ENCODE data around the gene TMEM51.
A peak's percentile ranks its signal among the peaks of the same experiment; 100 is the strongest.
"Not testable (repeated sequence)": the region's sequence is repeated elsewhere in the genome, so short reads cannot be mapped to it uniquely, and the experiment has no call there.

The TMEM51 gene

DNA sequence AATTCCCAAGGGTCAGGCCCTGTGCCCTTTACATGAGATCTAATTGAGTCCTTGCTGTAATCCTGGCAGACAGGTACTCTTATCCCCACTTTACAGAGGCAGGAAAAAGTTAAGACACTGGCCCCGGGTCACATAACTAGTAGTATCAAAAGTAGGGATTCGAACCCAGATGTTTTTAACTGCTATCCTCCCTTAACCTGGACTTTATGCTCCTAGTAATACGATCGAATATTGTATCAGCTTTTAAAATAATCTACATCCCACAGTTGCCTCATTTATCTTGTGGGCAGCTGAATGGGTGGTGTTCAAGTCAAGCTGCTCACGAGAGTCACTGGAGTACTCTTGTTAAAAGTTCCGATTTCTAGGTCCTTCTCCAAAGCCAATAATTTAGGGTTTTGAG lies 25.5 kb upstream of the TMEM51 start:
- DNase-seq (ENCODE audit: low read depth), result no peak

DNA sequence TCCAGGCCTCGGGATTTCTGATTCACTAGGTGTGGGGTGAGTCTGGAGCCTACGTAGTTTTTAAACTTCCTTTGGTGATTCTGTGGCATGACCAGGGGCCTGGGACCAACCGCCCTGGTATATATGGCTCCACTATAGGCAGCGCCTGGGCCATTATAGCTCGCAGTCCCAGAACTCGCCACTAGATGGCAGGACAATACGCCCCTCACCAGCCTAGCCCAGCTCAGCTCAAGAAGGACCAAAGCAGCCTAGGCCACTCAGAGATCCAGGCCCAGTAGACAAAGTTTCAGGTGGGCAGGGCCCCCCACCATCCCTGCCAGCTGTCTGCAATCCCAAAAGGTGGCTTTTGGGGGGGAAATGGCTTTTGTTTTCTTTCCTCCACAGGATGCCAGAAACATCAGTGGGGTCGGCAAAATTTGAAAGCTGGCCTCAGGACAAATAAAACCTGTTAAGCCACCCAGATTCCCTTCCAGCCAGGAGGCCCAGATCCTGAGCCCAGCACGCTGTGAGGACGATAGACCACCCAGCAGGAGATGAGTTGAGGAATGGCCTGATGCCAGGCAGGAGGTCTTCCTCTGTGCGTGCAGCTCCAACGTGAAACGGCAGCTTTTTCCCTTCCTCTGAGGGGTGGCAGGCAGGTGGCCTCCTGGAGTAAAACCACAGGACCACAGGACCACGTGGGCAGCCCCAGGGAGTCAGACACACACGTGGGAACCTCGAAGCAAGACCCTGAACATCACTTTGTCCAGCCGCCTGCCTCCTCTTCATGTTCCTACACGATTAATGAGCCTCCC lies 24.8 kb upstream of the TMEM51 start:
- peak; percentile 60 for DNase-seq (ENCODE audit: low read depth)

DNA sequence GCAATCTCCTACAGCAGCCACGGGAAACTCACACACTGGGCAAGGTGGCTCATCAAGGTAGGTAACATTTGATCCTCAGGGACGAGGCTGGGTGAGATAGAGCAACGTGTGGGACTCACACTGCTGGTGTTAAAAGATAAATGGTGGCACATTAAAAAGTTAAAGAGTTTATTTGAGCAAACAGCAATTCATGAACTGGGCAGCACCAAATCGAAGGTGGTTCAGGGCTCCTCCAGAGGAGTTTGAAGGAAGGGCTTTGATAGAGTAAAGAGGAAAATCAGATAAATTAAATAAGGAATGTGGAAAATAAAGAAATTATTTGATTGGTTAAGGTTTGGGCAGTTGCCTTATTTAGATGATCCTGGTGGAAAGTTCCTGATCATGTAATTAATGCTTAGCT lies 23.6 kb upstream of the TMEM51 start:
- no peak for DNase-seq (ENCODE audit: low read depth)

DNA sequence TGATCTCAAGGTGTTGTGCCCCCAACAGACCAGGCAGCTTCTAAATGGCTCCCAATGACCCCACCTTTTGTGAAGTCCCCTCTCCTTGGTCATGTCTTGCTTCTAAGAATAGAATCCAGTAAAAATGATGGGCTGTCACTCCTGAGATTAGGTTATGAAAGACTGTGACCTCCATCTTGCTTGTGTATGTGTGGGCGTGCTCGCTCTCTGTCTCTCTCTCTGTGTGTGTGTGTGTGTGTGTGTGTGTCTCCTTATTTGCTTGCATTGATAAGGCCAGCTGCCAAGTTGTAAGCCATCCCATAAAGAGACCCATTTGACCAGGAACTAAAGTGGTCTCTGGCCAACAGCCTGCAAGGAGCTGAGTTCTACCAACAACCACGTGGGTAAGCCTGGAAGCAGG lies 22.9 kb upstream of the TMEM51 start:
- no peak for DNase-seq (ENCODE audit: low read depth)

DNA sequence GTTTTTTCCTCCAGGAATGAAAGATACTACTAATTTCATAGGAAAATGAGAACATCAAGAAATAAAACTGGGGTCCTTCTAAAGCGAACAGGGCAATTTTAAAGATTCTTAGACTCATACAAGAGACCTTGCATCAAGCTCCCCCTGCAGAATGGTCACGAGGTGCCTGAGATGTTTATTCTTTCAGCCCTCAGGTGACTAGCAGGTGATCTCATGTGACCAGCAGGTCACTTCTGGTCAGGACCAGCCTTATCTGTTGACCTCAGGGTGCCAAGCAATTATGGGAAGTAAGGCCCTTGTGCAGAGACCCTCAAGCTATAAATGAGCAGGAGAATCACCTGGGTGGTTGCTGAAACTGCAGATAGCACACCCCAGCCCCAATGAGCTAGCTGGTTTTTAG lies 20.6 kb upstream of the TMEM51 start:
- DNase-seq (ENCODE audit: low read depth), result no peak

DNA sequence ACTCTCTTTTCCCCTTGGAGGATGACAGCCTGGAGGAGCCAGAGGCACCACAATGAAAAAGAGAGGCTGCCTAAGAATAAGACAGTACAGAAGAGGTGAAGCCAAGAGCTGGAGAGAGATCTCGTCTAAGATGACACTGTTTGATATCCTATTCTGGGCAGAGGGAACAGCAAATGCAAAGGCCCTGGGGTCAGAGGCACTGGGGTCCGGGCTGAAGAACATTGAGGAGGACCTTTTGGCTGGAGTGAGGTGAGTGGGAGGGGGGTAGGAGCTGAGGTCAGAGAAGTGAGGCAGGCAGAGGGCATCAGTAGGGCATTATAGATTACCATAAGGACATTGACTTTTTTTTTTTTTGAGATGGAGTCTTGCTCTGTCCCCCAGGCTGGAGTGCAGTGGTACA lies 19.3 kb upstream of the TMEM51 start:
- DNase-seq (ENCODE audit: low read depth), result no peak

DNA sequence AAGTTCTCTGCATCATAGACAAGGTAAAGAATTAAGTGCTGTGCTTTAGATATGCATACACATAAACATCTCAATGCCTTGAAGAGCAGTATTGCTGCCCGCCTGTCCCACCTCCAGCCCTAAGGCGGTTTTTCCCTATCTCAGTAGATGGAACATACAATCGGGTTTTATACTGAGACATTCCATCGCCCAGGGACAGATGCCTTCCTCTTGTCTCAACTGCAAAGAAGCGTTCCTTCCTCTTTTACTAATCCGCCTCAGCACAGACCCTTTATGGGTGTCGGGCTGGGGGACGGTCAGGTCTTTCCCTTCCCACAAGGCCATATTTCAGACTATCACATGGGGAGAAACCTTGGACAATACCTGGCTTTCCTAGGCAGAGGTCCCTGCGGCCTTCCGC lies 17.9 kb upstream of the TMEM51 start:
- DNase-seq (ENCODE audit: low read depth), result not testable (repeated sequence)

DNA sequence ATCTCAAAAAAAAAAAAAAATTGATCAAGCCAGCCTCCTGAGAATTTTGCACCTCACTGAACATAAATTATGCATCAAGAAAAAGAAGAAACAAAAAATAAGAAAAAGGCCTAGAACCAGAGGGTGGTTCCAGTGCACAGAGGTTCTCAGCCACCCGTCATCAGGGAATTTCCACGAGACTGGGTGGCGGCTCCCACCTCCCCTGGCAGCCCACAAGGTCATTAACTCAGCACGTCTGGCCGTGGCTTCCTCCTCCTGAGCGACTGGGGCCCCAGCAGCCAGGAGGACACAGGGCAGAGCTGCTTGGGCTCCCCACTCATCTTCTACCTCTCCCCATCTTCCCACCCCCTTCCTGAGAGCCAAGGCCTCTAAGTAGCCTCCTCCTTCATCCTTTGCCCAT lies 15.7 kb upstream of the TMEM51 start:
- DNase-seq (ENCODE audit: low read depth), result no peak

DNA sequence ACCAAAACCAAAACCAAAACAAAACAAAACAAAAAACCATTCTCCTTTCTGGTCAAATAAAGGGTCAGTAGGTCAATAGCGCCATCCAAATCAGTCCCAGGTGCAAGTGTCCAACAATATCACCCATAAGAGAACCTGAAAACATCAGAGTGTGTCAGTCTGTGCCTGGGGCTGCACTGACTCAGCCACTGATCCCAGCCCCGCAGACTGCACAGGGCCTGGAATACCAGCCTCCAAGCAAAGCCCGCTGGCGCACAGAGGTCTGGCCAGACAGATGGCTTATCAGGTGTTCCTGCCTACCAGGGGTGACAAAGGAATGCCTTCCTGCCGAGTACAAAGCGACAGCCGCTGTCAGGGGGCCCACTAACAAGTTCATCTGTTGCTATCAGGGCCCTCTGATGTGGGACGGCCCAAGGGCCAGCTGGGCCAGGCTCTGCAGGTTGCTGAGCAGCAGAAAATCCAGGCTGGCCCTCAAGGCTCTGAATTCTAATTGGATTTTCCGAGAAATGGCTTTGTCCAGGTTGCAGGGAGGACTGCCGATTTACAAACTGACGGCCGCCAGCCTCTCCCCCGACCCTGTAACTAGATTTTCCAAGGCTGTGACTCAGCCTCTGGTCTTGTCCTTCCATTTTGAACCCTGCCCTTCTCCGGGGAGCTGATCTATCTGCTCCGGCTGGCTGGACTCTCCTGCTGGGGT lies 13.7 kb upstream of the TMEM51 start:
- no peak for DNase-seq (ENCODE audit: low read depth)

DNA sequence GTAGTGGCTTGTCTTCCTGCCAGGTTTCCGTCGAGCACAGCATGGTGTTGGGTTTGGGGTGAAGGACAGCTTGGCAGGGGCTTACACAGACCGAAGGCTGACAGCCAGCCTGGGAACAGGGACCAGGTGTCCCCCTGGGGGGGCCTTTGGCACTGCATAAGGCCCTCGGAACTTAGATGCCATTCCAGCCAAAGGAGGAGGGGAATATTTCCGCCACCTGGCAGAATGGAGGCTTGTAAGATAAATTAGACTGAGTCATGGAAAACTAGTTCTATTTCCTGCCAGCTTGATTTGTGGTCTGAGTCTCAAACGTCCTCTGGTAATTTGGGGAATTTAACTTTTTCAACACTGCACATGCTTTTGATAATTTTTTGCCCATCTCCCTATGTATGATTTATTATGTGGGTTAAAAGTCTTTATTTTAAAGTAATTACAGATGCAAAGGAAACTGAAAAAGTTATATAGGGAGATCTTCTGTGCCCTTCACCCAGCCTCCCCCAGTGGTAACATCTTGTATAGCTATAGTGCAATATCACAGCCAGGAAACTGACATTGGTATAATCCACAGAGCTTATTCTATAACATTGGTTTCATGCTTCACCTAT lies 11.5 kb upstream of the TMEM51 start:
- no peak for DNase-seq (ENCODE audit: low read depth)

DNA sequence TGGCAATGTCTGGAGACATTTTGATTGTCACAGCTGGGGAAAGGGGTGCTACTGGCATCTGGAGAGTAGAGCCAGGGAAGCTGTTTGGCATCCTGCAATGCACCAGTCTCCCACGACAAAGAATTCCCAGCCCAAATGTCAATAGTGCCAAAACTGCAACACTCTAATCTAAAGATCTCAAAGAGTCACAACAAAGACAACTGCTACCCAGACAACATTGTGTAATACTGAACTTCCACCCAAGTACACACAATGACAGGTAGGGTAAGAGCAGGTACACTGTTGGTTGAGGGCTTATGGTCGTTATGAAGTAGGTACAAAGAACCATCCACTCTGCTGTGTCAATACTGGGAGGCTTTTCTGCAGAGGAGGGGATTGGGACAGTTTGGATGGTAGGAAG lies 8.2 kb upstream of the TMEM51 start:
- no peak for DNase-seq (ENCODE audit: low read depth)

DNA sequence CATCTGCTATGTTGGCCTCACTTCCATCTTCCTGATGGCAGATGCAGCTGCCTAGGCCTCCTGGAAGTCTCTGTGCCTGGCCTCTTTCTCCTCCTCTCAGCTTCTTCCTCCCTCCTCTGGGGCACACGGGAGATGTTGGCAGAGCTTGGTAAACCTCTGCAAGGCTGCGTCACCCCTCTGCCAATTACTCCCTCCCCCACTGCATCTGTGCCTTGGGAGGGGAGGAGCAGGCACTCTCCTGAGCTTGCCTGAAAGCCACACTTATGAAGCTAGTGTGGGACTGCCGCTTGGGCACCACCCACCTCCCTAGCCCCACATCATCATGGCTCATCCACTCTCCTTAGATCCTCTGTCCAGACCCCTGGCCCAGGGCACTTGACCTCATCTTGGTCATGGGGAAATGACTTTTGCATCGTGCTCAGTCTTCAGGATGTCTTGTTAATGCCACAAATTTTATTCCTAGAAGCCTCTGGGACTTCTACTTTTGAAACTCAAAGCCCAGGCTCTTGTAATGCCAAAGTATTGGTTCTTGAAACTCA lies 7.3 kb upstream of the TMEM51 start:
- DNase-seq (ENCODE audit: low read depth), result no peak

DNA sequence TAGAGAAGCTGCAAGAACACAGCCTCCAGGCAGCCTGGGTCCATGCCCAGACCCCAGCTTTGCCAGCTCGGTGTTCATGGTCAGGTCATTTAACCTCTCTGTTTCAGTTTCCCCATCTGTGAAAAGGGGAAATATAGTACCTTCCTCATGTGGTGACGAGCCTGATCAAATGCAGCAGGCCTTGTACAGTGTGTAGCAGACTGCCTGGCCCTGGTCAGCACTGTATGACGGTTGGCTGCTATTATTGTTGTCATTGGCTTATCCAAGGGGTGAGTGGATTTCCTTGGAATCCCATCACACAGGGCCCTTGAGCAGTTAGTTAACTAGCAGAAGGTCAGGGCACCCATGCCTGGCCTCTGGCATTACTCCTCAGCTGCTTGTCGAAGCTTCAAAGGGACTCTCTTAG lies 6.6 kb upstream of the TMEM51 start:
- no peak for DNase-seq (ENCODE audit: low read depth)

DNA sequence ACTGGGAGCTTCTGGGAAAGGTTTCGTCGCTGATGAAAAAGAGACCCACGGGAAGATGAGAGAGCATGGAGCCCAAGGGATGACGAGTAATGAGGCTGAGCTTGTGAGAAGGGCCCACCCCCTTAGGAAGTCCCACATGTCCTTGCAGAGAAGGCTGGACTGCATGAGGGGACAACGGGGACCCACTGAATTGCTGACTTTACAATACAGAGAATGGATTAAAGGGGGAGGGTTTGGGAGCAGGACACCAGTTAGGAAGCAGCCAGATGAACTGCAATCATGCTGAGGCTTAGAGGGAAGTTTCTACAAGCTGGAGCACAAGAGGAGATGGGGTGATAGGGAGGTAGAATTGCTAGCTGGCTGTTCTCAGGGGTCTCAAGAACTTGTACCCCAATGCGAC lies 5.5 kb upstream of the TMEM51 start:
- no peak for DNase-seq (ENCODE audit: low read depth)

DNA sequence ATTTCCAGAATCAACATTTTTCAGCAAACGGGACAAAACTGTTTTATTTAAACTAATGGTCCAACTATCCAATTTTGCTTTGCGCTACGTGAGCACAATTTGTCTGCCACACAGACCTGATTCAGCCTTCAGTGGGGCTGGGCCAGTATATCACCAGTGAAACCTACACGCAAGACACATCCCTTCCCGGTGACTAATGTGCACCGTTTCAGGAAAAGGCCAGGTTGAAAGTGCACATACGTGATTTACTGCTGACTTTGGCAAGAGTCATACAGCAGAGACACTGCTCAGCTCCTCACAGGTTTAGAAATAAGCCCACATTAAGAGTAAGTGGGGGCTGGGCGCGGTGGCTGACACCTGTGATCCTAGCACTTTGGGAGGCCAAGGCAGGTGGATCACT lies 5.1 kb upstream of the TMEM51 start:
- DNase-seq (ENCODE audit: low read depth), result no peak

DNA sequence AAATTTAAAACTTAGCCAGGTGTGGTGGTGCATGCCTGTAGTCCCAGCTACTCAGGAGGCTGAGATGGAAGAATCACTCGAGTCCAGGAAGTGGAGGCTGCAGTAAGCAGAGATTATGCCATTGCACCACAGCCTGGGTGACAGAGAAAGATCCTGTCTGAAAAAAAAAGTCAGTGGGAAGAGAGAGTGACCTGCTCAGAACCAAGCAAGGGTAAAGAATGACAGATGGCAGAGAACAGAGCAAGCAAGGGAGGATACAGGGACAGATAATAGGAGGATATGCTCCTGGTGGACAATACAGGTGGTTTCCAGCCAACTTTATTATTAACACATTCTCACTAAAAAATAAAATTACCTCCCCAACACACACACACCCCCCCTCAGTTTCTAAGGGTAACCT lies 4.6 kb upstream of the TMEM51 start:
- DNase-seq (ENCODE audit: low read depth), result no peak

DNA sequence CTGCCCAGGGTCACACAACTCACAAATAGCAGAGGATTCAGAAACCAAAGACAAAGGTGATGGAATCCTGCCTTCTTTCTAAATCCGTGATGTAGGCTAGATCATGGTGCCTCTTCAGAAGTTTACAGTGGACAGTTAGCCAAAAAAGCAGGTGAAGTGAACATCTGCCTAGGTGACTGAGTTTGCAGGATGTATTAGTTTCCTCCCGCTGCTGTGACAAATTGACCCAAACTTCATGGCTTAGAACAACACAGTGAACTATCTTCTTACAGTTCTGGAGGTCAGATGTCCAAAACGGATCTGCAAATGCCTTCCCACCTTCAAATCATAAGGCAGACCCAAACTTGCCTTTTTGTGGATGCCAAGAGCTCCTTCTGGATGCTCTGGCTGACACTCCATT lies 3.2 kb upstream of the TMEM51 start:
- no peak for DNase-seq (ENCODE audit: low read depth)

DNA sequence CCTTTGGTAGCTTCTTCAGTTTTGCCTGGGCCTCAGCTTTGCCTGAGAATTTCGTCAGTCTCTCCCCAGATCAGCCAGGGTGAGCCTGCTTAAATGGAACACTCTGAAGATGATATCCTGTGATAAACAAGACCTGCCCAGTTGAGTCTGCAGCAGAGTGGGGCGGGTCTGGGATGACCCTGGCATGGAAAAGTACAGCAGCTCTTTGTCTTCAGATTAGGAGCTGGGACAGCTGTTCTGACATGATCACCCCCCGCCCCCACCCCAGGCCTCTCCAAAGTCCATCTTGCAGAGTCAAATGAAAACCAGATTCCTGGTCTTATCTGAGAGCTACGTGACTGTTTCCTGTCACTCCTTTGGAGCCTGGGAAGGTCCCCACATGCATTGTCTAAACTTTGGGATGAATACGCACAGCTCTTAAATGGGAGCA lies 2.2 kb upstream of the TMEM51 start:
- no peak for DNase-seq (ENCODE audit: low read depth)

DNA sequence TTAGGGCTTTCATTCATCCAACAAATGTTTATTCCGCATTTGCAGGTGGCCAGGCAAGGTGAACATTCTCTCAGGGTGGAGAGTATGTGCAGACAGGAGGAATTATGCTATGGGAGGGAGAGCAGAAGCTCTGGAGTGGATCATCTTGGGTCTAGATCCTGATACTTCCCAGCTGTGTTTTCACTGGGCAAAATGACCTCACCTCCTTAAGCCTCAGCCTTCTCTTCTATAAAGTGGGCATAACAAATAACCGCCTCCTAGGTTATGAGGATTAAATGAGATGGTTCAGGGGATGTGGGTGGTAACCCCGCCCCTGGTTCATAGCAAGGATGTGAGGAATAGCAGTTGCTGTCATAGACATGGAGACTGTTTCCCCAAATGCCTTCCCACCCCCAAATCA lies 1.7 kb upstream of the TMEM51 start:
- no peak for DNase-seq (ENCODE audit: low read depth)

DNA sequence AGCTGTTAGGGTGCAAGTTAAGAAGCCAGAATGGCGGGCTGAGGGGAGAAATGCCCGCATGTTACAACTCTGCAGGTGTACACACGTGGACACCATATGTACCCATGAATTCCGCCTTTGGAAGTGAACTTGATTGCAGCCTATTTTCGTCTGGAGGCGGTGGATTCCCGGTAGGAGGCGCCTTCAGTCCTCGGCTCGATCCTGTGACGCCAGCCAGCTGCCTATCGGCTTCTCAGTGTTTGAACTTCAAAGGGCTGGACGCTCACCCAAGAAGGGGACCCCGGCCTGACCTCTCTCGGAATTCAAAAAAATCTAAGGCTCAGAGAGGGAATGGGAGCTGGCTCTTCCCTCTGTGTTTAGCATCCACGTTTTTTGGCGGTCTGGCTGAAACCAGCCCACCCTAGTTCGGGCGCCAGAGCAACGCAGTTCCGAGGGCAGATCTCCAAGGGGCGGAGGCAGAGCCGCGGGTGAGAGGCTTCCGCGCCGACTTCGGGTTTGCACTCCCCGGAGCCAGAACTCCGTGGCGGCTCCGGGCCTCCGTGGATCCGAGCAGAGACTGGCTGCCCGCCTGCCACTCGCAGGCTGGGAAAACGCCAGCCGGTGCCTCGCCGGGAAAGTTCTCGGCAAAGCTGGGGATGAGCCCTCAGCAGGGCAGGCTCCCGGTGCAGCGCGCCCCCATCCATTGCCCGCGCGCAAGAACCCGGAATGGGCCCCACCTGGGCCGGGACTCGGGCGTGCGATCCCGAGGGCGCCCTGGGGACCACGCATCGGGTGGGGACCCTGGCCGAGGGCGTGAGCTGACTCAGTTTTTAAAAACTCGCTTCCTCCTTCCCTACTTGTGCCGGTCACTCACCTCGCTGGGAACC lies 996 bp upstream of the TMEM51 start:
- DNase-seq (ENCODE audit: low read depth), result no peak

DNA sequence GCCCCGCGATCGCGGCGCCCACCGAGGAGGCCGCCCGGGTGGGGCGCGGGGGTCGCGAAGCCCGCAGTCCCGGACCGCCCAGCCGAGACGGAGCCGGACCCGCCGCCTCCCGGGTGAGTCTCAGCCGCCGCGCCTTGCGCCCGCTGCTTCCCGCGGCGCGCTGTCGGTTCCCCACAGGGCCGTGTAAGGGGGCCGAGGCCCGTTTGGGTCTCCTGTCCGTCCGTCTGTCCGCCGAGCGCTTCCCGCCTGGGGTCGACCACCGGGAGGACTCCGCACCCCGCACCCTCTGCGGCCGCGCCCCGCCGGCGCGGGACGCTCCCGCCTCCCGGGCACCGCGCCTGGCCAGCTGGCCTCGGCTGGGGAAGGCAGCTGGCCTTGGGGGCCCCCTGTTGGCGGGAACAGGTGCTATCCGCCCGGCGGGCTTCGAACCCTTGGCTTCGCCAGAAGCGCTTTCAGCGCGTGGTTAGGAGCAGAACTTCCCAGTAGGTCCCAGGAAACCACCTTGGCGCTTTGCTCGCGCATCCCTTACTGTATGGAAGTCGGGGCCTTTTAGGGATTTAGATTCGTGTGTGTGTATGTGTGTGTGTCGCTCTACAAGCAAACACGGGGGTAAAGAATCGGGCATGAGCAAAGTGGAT lies 414 bp downstream of the TMEM51 start:
- peak; percentile 18 for DNase-seq (ENCODE audit: low read depth)
